ENCODE measurements around the gene UQCRC2. TPM values are rescaled to one million over a fixed set of nuclear protein-coding genes. Genes with fewer than 3 reads are reported as not detected.
"Not testable (repeated sequence)": the region's sequence is repeated elsewhere in the genome, so short reads cannot be mapped to it uniquely, and the experiment has no call there.

The UQCRC2 gene
- total RNA-seq, 1 experiment from 2014 or later: 167 TPM

GRCh38 chr16:22008215-22009059 lies 55.3 kb downstream of the UQCRC2 start:
- Histone ChIP-seq H3K27ac (peak overlapping the region; percentile 49; the same call in 1 of the 2 replicates), H3K4me3 (peak overlapping the region; percentile 94), H3K27me3 (replicated peaks) (no peaks in the 10 kb centered on the region), H3K4me1 (replicated peaks) (peaks cover 12% of the 10 kb centered on the region), H3K9me3 (replicated peaks) (no peaks in the 10 kb centered on the region), H3K36me3 (peaks cover 21% of the 10 kb centered on the region)
- DNase-seq (ENCODE audit: low read depth in 1 of 2, low spot score in 2 of 2): no peak

- Histone ChIP-seq H3K4me3 (no peak overlapping the region), H3K27me3 (replicated peaks) (no peaks in the 10 kb centered on the region), H3K4me1 (replicated peaks) (peaks cover 12% of the 10 kb centered on the region), H3K36me3 (peaks cover 21% of the 10 kb centered on the region), H3K9me3 (replicated peaks) (no peaks in the 10 kb centered on the region), H3K27ac (no peak overlapping the region)
- DNase-seq (ENCODE audit: low read depth in 1 of 2, low spot score in 2 of 2): no peak
Observed at GRCh38 chr16:22010902-22011301, 57.7 kb downstream of the UQCRC2 start.

GRCh38 chr16:22012241-22012640 lies 59.1 kb downstream of the UQCRC2 start:
- DNase-seq (ENCODE audit: low read depth in 1 of 2, low spot score in 2 of 2): no peak
- Histone ChIP-seq H3K27me3 (replicated peaks) (no peaks in the 10 kb centered on the region), H3K9me3 (replicated peaks) (no peaks in the 10 kb centered on the region), H3K36me3 (peaks cover 21% of the 10 kb centered on the region), H3K27ac (no peak overlapping the region), H3K4me1 (replicated peaks) (peaks cover 14% of the 10 kb centered on the region), H3K4me3 (no peak overlapping the region)

- DNase-seq (ENCODE audit: low read depth in 1 of 2, low spot score in 2 of 2): no peak
- Histone ChIP-seq H3K4me1 (replicated peaks) (peaks cover 14% of the 10 kb centered on the region), H3K36me3 (peaks cover 15% of the 10 kb centered on the region), H3K9me3 (replicated peaks) (no peaks in the 10 kb centered on the region), H3K27me3 (replicated peaks) (no peaks in the 10 kb centered on the region), H3K27ac (no peak overlapping the region), H3K4me3 (no peak overlapping the region)
Observed at GRCh38 chr16:22013486-22013885, 60.3 kb downstream of the UQCRC2 start.

- no peak for DNase-seq (ENCODE audit: low read depth in 1 of 2, low spot score in 2 of 2)
- no peak overlapping the region for H3K27ac ChIP-seq
- H3K9me3 ChIP-seq (replicated peaks): no peaks in the 10 kb centered on the region
- no peaks in the 10 kb centered on the region for H3K27me3 ChIP-seq (replicated peaks)
- no peak overlapping the region for H3K4me3 ChIP-seq
- H3K36me3 ChIP-seq: peaks cover 14% of the 10 kb centered on the region
- H3K4me1 ChIP-seq (replicated peaks): peaks cover 19% of the 10 kb centered on the region
Observed at GRCh38 chr16:22014271-22014873, 61.2 kb downstream of the UQCRC2 start.

GRCh38 chr16:22016927-22017326 lies 63.8 kb downstream of the UQCRC2 start:
- Histone ChIP-seq H3K4me1 (replicated peaks) (peaks cover 18% of the 10 kb centered on the region), H3K9me3 (replicated peaks) (no peaks in the 10 kb centered on the region)

GRCh38 chr16:22018559-22018958 lies 65.4 kb downstream of the UQCRC2 start:
- Histone ChIP-seq H3K27me3 (replicated peaks) (no peaks in the 10 kb centered on the region), H3K27ac (no peak overlapping the region), H3K4me3 (no peak overlapping the region), H3K9me3 (replicated peaks) (no peaks in the 10 kb centered on the region), H3K36me3 (no peaks in the 10 kb centered on the region), H3K4me1 (replicated peaks) (peaks cover 22% of the 10 kb centered on the region)
- DNase-seq (ENCODE audit: low read depth in 1 of 2, low spot score in 2 of 2): no peak

More at GRCh38 chr16:22016927-22017326, 63.8 kb downstream of the UQCRC2 start:
- H3K36me3 ChIP-seq: 0 out of 2 replicates have a peak, but pooled peaks cover 5% of the 10 kb centered on the region
- no peak overlapping the region for H3K4me3 ChIP-seq
- DNase-seq (ENCODE audit: low read depth in 1 of 2, low spot score in 2 of 2): no peak
- no peaks in the 10 kb centered on the region for H3K27me3 ChIP-seq (replicated peaks)
- no peak overlapping the region for H3K27ac ChIP-seq

GRCh38 chr16:22022151-22022550 lies 69.0 kb downstream of the UQCRC2 start:
- H3K27ac ChIP-seq: no peak overlapping the region
- H3K36me3 ChIP-seq: no peaks in the 10 kb centered on the region
- no peaks in the 10 kb centered on the region for H3K27me3 ChIP-seq (replicated peaks)
- H3K4me1 ChIP-seq (replicated peaks): peaks cover 31% of the 10 kb centered on the region
- no peaks in the 10 kb centered on the region for H3K9me3 ChIP-seq (replicated peaks)
- no peak for DNase-seq (ENCODE audit: low read depth in 1 of 2, low spot score in 2 of 2)
- H3K4me3 ChIP-seq: no peak overlapping the region

- peaks cover 39% of the 10 kb centered on the region for H3K4me1 ChIP-seq (replicated peaks)
Observed at GRCh38 chr16:22023505-22023904, 70.3 kb downstream of the UQCRC2 start.

GRCh38 chr16:22024785-22025184 lies 71.6 kb downstream of the UQCRC2 start:
- peaks cover 40% of the 10 kb centered on the region for H3K4me1 ChIP-seq (replicated peaks)
- DNase-seq (ENCODE audit: low read depth in 1 of 2, low spot score in 2 of 2); H3K27me3 ChIP-seq (replicated peaks); H3K4me3 ChIP-seq; H3K9me3 ChIP-seq (replicated peaks); H3K36me3 ChIP-seq: not testable (repeated sequence)
- peak overlapping the region; percentile 77 for H3K27ac ChIP-seq

More at GRCh38 chr16:22023505-22023904, 70.3 kb downstream of the UQCRC2 start:
- Histone ChIP-seq H3K36me3 (no peaks in the 10 kb centered on the region), H3K4me3 (no peak overlapping the region), H3K27me3 (replicated peaks) (no peaks in the 10 kb centered on the region), H3K9me3 (replicated peaks) (no peaks in the 10 kb centered on the region), H3K27ac (no peak overlapping the region)
- DNase-seq (ENCODE audit: low read depth in 1 of 2, low spot score in 2 of 2): no peak

- peak overlapping the region; percentile 96 for H3K27ac ChIP-seq
- no peak for DNase-seq (ENCODE audit: low read depth in 1 of 2, low spot score in 2 of 2)
- no peak overlapping the region for H3K4me3 ChIP-seq
- H3K9me3 ChIP-seq (replicated peaks): no peaks in the 10 kb centered on the region
- no peaks in the 10 kb centered on the region for H3K27me3 ChIP-seq (replicated peaks)
- H3K36me3 ChIP-seq: peaks cover 15% of the 10 kb centered on the region
- H3K4me1 ChIP-seq (replicated peaks): peaks cover 40% of the 10 kb centered on the region
Observed at GRCh38 chr16:22027633-22028032, 74.5 kb downstream of the UQCRC2 start.

GRCh38 chr16:22029632-22030031 lies 76.5 kb downstream of the UQCRC2 start:
- H3K4me3 ChIP-seq: no peak overlapping the region
- no peaks in the 10 kb centered on the region for H3K27me3 ChIP-seq (replicated peaks)
- peaks cover 36% of the 10 kb centered on the region for H3K4me1 ChIP-seq (replicated peaks)
- no peaks in the 10 kb centered on the region for H3K9me3 ChIP-seq (replicated peaks)
- no peak for DNase-seq (ENCODE audit: low read depth in 1 of 2, low spot score in 2 of 2)
- peak overlapping the region; percentile 24; the same call in 1 of the 2 replicates for H3K27ac ChIP-seq
- H3K36me3 ChIP-seq: peaks cover 20% of the 10 kb centered on the region

GRCh38 chr16:22030087-22030812 lies 77.1 kb downstream of the UQCRC2 start:
- DNase-seq (ENCODE audit: low read depth in 1 of 2, low spot score in 2 of 2): no peak
- Histone ChIP-seq H3K9me3 (replicated peaks) (no peaks in the 10 kb centered on the region), H3K27ac (no peak overlapping the region), H3K36me3 (peaks cover 20% of the 10 kb centered on the region), H3K4me1 (replicated peaks) (peaks cover 34% of the 10 kb centered on the region), H3K4me3 (no peak overlapping the region), H3K27me3 (replicated peaks) (no peaks in the 10 kb centered on the region)
